GM12864 (cell line): ENCODE results near the gene ARHGEF7.

Experiments used
- DNase-seq: peaks from one replicate; pipeline ENCODE4 v3.0.0-alpha.2; 2011; ENCODE audit warnings: low read depth
- H3K4me3 ChIP-seq: 2 replicates; pipeline ENCODE4 v1.5.1; 2011; ENCODE audit warnings: mild to moderate bottlenecking, low read depth, low read length, control low read depth
- CTCF ChIP-seq: IDR thresholded peaks from 2 replicates; pipeline ENCODE4 v1.5.1; 2011; ENCODE audit warnings: low read depth, mild to moderate bottlenecking, moderate library complexity, low read length, control low read depth, inconsistent platforms; ENCODE audit errors: missing control alignments

Gene ARHGEF7

GRCh38 chr13:111258637-111259036 is 143.5 kb downstream of the ARHGEF7 start:
- no peak overlapping the region for H3K4me3 ChIP-seq
- no peak for DNase-seq
- TF ChIP-seq CTCF, result no peak

GRCh38 chr13:111259058-111259457 is 143.9 kb downstream of the ARHGEF7 start:
- no peak overlapping the region for H3K4me3 ChIP-seq
- no peak for TF ChIP-seq CTCF
- no peak for DNase-seq

GRCh38 chr13:111261326-111261725 is 146.2 kb downstream of the ARHGEF7 start:
- H3K4me3 ChIP-seq, result no peak overlapping the region
- no peak for DNase-seq
- no peak for TF ChIP-seq CTCF

GRCh38 chr13:111262281-111262680 is 147.2 kb downstream of the ARHGEF7 start:
- H3K4me3 ChIP-seq, result no peak overlapping the region
- DNase-seq, result no peak
- no peak for TF ChIP-seq CTCF

- TF ChIP-seq CTCF, result no peak
Measured at GRCh38 chr13:111262715-111263114, 147.6 kb downstream of the ARHGEF7 start.

GRCh38 chr13:111263566-111263965 is 148.5 kb downstream of the ARHGEF7 start:
- TF ChIP-seq CTCF, result no peak
- no peak for DNase-seq

More at GRCh38 chr13:111262715-111263114, 147.6 kb downstream of the ARHGEF7 start:
- no peak for DNase-seq
- H3K4me3 ChIP-seq, result no peak overlapping the region

GRCh38 chr13:111265006-111265700 is 150.0 kb downstream of the ARHGEF7 start:
- no peak for DNase-seq
- TF ChIP-seq CTCF, result no peak
- no peak overlapping the region for H3K4me3 ChIP-seq

More at GRCh38 chr13:111263566-111263965, 148.5 kb downstream of the ARHGEF7 start:
- no peak overlapping the region for H3K4me3 ChIP-seq
